Tibial nerve (tissue), 4 donors: ENCODE measurements around the gene GTF2F2.
A peak's percentile ranks its signal among the peaks of the same experiment; 100 is the strongest.

ENCODE experiments used
- CTCF ChIP-seq, 5 experiments: fragments of 200-600 bp in 3 of 5; fragments of 450-650 bp in 2 of 5; sonication (generic) in 3 of 5; IDR thresholded peaks; one replicate each; pipeline ENCODE4 v1.5.1; 2016 to 2019; ENCODE audit warnings: antibody characterized with exemption in 5 of 5, mild to moderate bottlenecking in 3 of 5, moderate library complexity in 2 of 5
- EP300 ChIP-seq, 2 donors: sonication (generic); formaldehyde crosslinking; IDR thresholded peaks; one replicate each; pipeline ENCODE4 v1.6.1; 2017; ENCODE audit warnings: antibody characterized with exemption in 2 of 2, mild to moderate bottlenecking in 1 of 2

- no peak for TF ChIP-seq CTCF (IDR thresholded peaks at IDR 0.05)
- peak; percentile 17 to 70 for TF ChIP-seq EP300 (IDR thresholded peaks at IDR 0.05)
These were observed 18.2 kb upstream of the GTF2F2 start for GRCh38 chr13:45102136-45102507.
